Keratinocyte (primary cell): ENCODE measurements around the gene HIRA. TPM values are rescaled to one million over a fixed set of nuclear protein-coding genes. Genes with fewer than 3 reads are reported as not detected.

ENCODE experiments used
- DNase-seq: peaks from one replicate; pipeline ENCODE4 v3.0.0-alpha.2; 2011; ENCODE audit warnings: low read depth, missing footprints, low spot score
- FAIRE-seq: peaks from 2 replicates; lab custom pipeline; 2011; peaks lifted over from hg19 to GRCh38; lab: Jason Lieb, UNC
- H2AFZ ChIP-seq: 2 replicates; pipeline ENCODE4 v1.6.0; 2012; ENCODE audit warnings: low read length, control low read depth, inconsistent platforms; ENCODE audit not compliant: control insufficient read depth
- H3K27ac ChIP-seq: 2 replicates; pipeline ENCODE4 v1.5.1; 2011; ENCODE audit warnings: low read length; ENCODE audit not compliant: control insufficient read depth, insufficient read depth
- H3K27me3 ChIP-seq: 3 replicates; pipeline ENCODE4 v1.6.0; 2011; ENCODE audit warnings: low read length; ENCODE audit not compliant: control insufficient read depth, insufficient read depth; ENCODE audit errors: extremely low read depth
- H3K36me3 ChIP-seq, 2 experiments: 2 replicates in 1 of 2; 3 replicates in 1 of 2; pipeline ENCODE4 v1.5.1; 2011; ENCODE audit warnings: low read length in 2 of 2, mild to moderate bottlenecking in 1 of 2; ENCODE audit not compliant: control insufficient read depth in 2 of 2, insufficient read depth in 2 of 2; ENCODE audit errors: extremely low read depth in 1 of 2
- H3K4me1 ChIP-seq: 3 replicates; pipeline ENCODE4 v1.5.1; 2011; ENCODE audit warnings: low read length; ENCODE audit not compliant: control insufficient read depth, insufficient read depth; ENCODE audit errors: extremely low read depth
- H3K4me2 ChIP-seq: 3 replicates; pipeline ENCODE4 v1.6.0; 2011; ENCODE audit warnings: low read depth, low read length; ENCODE audit not compliant: control insufficient read depth, insufficient read depth; ENCODE audit errors: extremely low read depth
- H3K4me3 ChIP-seq, 3 experiments: fragments of 200-600 bp in 1 of 3; sonication (generic) in 1 of 3; 2 replicates in 2 of 3; 3 replicates in 1 of 3; pipeline ENCODE4 v1.5.1; 2011 to 2016; ENCODE audit warnings: low read length in 3 of 3, mild to moderate bottlenecking in 3 of 3, control low read depth in 2 of 3, inconsistent platforms in 1 of 3, low read depth in 1 of 3, mixed read lengths in 1 of 3, mixed run types in 1 of 3, moderate library complexity in 1 of 3; ENCODE audit not compliant: control insufficient read depth in 2 of 3, insufficient read depth in 2 of 3; ENCODE audit errors: extremely low read depth in 1 of 3
- H3K79me2 ChIP-seq: 2 replicates; pipeline ENCODE4 v1.6.0; 2012; ENCODE audit warnings: low read length; ENCODE audit not compliant: control insufficient read depth, insufficient read depth
- H3K9ac ChIP-seq: 3 replicates; pipeline ENCODE4 v1.6.0; 2011; ENCODE audit warnings: low read length; ENCODE audit not compliant: control insufficient read depth, insufficient read depth; ENCODE audit errors: extremely low read depth
- H3K9me1 ChIP-seq: 3 replicates; pipeline ENCODE4 v1.6.0; 2011; ENCODE audit warnings: low read length; ENCODE audit not compliant: control insufficient read depth, insufficient read depth; ENCODE audit errors: extremely low read depth
- H3K9me3 ChIP-seq: 2 replicates; pipeline ENCODE4 v1.5.1; 2012; ENCODE audit warnings: low read depth, low read length; ENCODE audit not compliant: control insufficient read depth
- H4K20me1 ChIP-seq: 3 replicates; pipeline ENCODE4 v1.6.0; 2011; ENCODE audit warnings: low read length; ENCODE audit not compliant: control insufficient read depth, insufficient read depth; ENCODE audit errors: extremely low read depth
- EZH2 ChIP-seq: IDR thresholded peaks from one replicate; pipeline ENCODE4 v1.6.1; 2012; ENCODE audit warnings: inconsistent platforms, mild to moderate bottlenecking, low read length, moderate library complexity
- dilution Hi-C: fragments of 300-500 bp; cut with MboI; formaldehyde crosslinking; loops from one replicate; pipeline ENCODE4 v1.7.0; 2020; ENCODE audit warnings: low sequenced_read_pairs; ENCODE audit not compliant: extremely low pct_ligation_motif_present
- polyA plus RNA-seq, 5 experiments: library from polyadenylated mRNA; depleted of rRNA in 3 of 5; stranded (reverse) in 3 of 5; stranded (forward) in 1 of 5; unstranded in 1 of 5; fragments of >200 nt; gene quantifications; 1 replicate in 1 of 5; 2 replicates in 3 of 5; 3 replicates in 1 of 5; pipeline versions ENCODE4 v1.2.1 to v1.2.3, GENCODE V29; 2011 to 2012; ENCODE audit warnings: missing spikeins in 2 of 5, low read depth in 1 of 5, low replicate concordance in 1 of 5
- TF ChIP-seq, protein P1 (sequence below), 3 experiments: IDR thresholded peaks in 1 of 3; conservative IDR thresholded peaks in 1 of 3; optimal IDR thresholded peaks in 1 of 3; 2 replicates in 2 of 3; 3 replicates in 1 of 3; pipeline versions ENCODE3 to v1.5.1; 2011; ENCODE audit warnings: low read length in 3 of 3, mild to moderate bottlenecking in 3 of 3, moderate library complexity in 2 of 3, control low read depth in 1 of 3, inconsistent platforms in 1 of 3; ENCODE audit not compliant: insufficient read depth in 2 of 3; ENCODE audit errors: extremely low read depth in 1 of 3

The HIRA gene
- polyA plus RNA-seq, 1 donor (not counting 4 experiments of a cell fraction or from before 2014, with no cell fraction given) = 16.7 TPM

DNA sequence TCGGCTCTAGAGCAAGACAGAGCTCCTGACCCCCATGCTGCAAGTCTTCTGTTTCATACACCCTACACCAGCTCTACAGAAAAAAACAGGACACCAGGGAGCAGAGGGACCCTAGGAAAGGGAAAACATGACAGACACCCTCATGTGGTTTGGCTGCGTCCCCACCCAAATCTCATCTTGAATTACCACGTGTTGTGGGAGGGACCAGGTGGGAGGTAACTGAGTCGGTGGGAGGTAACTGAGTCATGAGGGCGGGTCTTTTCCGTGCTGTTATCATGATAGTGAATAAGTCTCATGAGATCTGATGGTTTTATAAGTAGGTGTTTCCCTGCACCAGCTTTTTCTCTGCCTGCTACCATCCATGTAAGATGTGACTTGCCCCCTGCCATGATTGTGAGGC is 22.6 kb upstream of the HIRA start:
- no peak for TF ChIP-seq EZH2
- TF ChIP-seq, protein P1, sequence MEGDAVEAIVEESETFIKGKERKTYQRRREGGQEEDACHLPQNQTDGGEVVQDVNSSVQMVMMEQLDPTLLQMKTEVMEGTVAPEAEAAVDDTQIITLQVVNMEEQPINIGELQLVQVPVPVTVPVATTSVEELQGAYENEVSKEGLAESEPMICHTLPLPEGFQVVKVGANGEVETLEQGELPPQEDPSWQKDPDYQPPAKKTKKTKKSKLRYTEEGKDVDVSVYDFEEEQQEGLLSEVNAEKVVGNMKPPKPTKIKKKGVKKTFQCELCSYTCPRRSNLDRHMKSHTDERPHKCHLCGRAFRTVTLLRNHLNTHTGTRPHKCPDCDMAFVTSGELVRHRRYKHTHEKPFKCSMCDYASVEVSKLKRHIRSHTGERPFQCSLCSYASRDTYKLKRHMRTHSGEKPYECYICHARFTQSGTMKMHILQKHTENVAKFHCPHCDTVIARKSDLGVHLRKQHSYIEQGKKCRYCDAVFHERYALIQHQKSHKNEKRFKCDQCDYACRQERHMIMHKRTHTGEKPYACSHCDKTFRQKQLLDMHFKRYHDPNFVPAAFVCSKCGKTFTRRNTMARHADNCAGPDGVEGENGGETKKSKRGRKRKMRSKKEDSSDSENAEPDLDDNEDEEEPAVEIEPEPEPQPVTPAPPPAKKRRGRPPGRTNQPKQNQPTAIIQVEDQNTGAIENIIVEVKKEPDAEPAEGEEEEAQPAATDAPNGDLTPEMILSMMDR (optimal IDR thresholded peaks at IDR 0.05 in 1 of 3, IDR thresholded peaks at IDR 0.05 in 1 of 3, conservative IDR thresholded peaks at IDR 0.05 in 1 of 3; ENCODE audit: extremely low read depth in 1 of 3, insufficient read depth in 2 of 3, low read length in 3 of 3) = no peak
- peaks cover 10% of the 10 kb centered on the region for H3K4me1 ChIP-seq
- no peaks in the 10 kb centered on the region for H3K79me2 ChIP-seq
- H3K27me3 ChIP-seq = no peaks in the 10 kb centered on the region
- FAIRE-seq = no peak
- no peak overlapping the region for H3K4me3 ChIP-seq
- no peak overlapping the region for H3K27ac ChIP-seq
- dilution Hi-C loops = no loop called here
- no peak for DNase-seq
- no peaks in the 10 kb centered on the region for H4K20me1 ChIP-seq
- peaks cover 39 to 47% of the 10 kb centered on the region in 2 experiments for H3K36me3 ChIP-seq
- H3K9ac ChIP-seq = no peak overlapping the region
- H3K9me1 ChIP-seq = no peaks in the 10 kb centered on the region
- H2AFZ ChIP-seq = no peak overlapping the region
- H3K4me2 ChIP-seq = no peak overlapping the region
- no peaks in the 10 kb centered on the region for H3K9me3 ChIP-seq

DNA sequence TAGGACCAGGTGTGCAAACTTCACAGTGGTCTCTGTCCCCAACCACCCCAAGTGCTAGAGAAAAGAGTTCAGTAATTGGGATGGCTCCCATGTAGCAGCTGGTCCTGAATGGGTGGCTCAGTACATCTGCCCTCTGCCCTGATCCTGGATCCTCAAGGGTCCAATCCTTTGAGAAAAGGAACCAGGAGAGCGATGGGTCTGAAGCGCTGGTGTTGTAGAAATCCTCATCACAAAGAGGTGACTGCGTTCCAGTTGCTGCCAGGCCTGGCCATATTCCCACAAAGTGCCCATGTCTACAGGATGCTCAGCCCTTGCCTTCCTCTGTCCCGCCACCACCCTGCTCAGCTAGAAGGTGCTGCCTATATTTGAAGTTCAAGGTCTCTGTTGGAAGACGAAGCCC is 22.2 kb upstream of the HIRA start:
- peaks cover 39 to 49% of the 10 kb centered on the region in 2 experiments for H3K36me3 ChIP-seq
- H3K9me1 ChIP-seq = no peaks in the 10 kb centered on the region
- H3K4me2 ChIP-seq = no peak overlapping the region
- dilution Hi-C loops = no loop called here
- no peaks in the 10 kb centered on the region for H3K27me3 ChIP-seq
- FAIRE-seq (no peak), DNase-seq (no peak)
- H2AFZ ChIP-seq = no peak overlapping the region
- peaks cover 10% of the 10 kb centered on the region for H3K4me1 ChIP-seq
- H4K20me1 ChIP-seq = no peaks in the 10 kb centered on the region
- TF ChIP-seq EZH2 = no peak
- TF ChIP-seq, protein P1 (optimal IDR thresholded peaks at IDR 0.05 in 1 of 3, IDR thresholded peaks at IDR 0.05 in 1 of 3, conservative IDR thresholded peaks at IDR 0.05 in 1 of 3; ENCODE audit: extremely low read depth in 1 of 3, insufficient read depth in 2 of 3, low read length in 3 of 3) = no peak
- no peaks in the 10 kb centered on the region for H3K9me3 ChIP-seq
- H3K9ac ChIP-seq = no peak overlapping the region
- no peak overlapping the region for H3K27ac ChIP-seq
- H3K4me3 ChIP-seq = no peak overlapping the region
- no peaks in the 10 kb centered on the region for H3K79me2 ChIP-seq
